NCI-H2196 treated with DMSO at 0.1 percent for 48 hours (cell line): ENCODE data around the gene DDOST.

ENCODE experiments used
- DNase-seq: peaks from one replicate; lab custom pipeline; 2025; ENCODE audit not compliant: unreplicated experiment; lab: John Stamatoyannopoulos, UW

DDOST gene

GRCh38 chr1:20661207-20662109, at the start of gene DDOST:
TSS of gene DDOST (minus strand) at chr1:20661369. CDS start at chr1:20661350, 19 bp downstream.
- peak; percentile 98 for DNase-seq

GRCh38 chr1:20710469-20711284, 49.5 kb upstream of the DDOST start:
- no peak for DNase-seq

GRCh38 chr1:20709868-20710267, 48.7 kb upstream of the DDOST start:
- DNase-seq: no peak

- DNase-seq: no peak
Measured at GRCh38 chr1:20708891-20709290, 47.7 kb upstream of the DDOST start.

GRCh38 chr1:20708057-20708456, 46.9 kb upstream of the DDOST start:
- no peak for DNase-seq

- no peak for DNase-seq
Measured at GRCh38 chr1:20706841-20707240, 45.7 kb upstream of the DDOST start.

GRCh38 chr1:20705203-20705755, 44.1 kb upstream of the DDOST start:
- no peak for DNase-seq

- DNase-seq: no peak
Measured at GRCh38 chr1:20704390-20705202, 43.4 kb upstream of the DDOST start.

GRCh38 chr1:20703124-20703756, 42.1 kb upstream of the DDOST start:
- no peak for DNase-seq

GRCh38 chr1:20702416-20702815, 41.2 kb upstream of the DDOST start:
- no peak for DNase-seq

- DNase-seq: no peak
Measured at GRCh38 chr1:20701847-20702246, 40.7 kb upstream of the DDOST start.

GRCh38 chr1:20701446-20701845, 40.3 kb upstream of the DDOST start:
- DNase-seq: no peak

- DNase-seq: no peak
Measured at GRCh38 chr1:20700636-20701215, 39.6 kb upstream of the DDOST start.

- no peak for DNase-seq
Measured at GRCh38 chr1:20699558-20699957, 38.4 kb upstream of the DDOST start.

GRCh38 chr1:20698195-20698910, 37.2 kb upstream of the DDOST start:
- no peak for DNase-seq

GRCh38 chr1:20697563-20697962, 36.4 kb upstream of the DDOST start:
- no peak for DNase-seq

- peak; percentile 86 for DNase-seq
Measured at GRCh38 chr1:20696397-20697333, 35.5 kb upstream of the DDOST start.

GRCh38 chr1:20695515-20695914, 34.3 kb upstream of the DDOST start:
- DNase-seq: no peak
